ENCODE results near the gene MACROD2. TPM values are rescaled to one million over a fixed set of nuclear protein-coding genes. Genes with fewer than 3 reads are reported as not detected.

MACROD2 gene
- total RNA-seq, 1 experiment from 2014 or later: 3.7 TPM

DNA sequence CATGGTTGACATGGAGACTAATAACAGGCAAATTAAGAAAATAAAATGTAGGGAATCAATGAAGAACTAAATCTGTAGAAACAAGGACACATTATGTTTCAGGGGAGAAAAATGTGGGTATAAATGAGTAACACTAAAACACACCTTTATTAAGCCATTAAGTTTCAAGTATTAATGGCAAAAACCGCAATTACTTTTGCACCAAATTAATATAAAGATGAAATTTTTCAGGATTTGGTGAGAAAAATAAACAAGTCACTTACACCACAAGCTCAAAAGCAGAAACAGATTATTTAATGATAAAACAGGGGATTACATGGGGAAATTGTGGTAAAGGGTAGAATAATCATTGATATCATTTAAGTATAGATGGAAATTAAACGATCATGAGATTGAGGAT lies 1135.9 kb downstream of the MACROD2 start:
- TF ChIP-seq ELF1 (IDR thresholded peaks at IDR 0.05; ENCODE audit: borderline replicate concordance, low read depth): no peak
- TF ChIP-seq, protein P1, sequence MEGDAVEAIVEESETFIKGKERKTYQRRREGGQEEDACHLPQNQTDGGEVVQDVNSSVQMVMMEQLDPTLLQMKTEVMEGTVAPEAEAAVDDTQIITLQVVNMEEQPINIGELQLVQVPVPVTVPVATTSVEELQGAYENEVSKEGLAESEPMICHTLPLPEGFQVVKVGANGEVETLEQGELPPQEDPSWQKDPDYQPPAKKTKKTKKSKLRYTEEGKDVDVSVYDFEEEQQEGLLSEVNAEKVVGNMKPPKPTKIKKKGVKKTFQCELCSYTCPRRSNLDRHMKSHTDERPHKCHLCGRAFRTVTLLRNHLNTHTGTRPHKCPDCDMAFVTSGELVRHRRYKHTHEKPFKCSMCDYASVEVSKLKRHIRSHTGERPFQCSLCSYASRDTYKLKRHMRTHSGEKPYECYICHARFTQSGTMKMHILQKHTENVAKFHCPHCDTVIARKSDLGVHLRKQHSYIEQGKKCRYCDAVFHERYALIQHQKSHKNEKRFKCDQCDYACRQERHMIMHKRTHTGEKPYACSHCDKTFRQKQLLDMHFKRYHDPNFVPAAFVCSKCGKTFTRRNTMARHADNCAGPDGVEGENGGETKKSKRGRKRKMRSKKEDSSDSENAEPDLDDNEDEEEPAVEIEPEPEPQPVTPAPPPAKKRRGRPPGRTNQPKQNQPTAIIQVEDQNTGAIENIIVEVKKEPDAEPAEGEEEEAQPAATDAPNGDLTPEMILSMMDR (IDR thresholded peaks at IDR 0.05 in 2 of 3, conservative IDR thresholded peaks at IDR 0.05 in 1 of 3; ENCODE audit: borderline replicate concordance in 1 of 3, insufficient read depth in 1 of 3, low read depth in 2 of 3, low read length in 2 of 3): no peak
- no peak for TF ChIP-seq CBX3 (IDR thresholded peaks at IDR 0.05; ENCODE audit: low read depth)
- TF ChIP-seq YY1 (IDR thresholded peaks at IDR 0.05; ENCODE audit: extremely low read depth, insufficient replicate concordance, low read depth, low read length): no peak
- TF ChIP-seq FOSL1 (IDR thresholded peaks at IDR 0.05; ENCODE audit: low read depth): no peak
- TF ChIP-seq ZNF274 (IDR thresholded peaks at IDR 0.05; ENCODE audit: low read depth, low read length): no peak
- TF ChIP-seq, protein P2, sequence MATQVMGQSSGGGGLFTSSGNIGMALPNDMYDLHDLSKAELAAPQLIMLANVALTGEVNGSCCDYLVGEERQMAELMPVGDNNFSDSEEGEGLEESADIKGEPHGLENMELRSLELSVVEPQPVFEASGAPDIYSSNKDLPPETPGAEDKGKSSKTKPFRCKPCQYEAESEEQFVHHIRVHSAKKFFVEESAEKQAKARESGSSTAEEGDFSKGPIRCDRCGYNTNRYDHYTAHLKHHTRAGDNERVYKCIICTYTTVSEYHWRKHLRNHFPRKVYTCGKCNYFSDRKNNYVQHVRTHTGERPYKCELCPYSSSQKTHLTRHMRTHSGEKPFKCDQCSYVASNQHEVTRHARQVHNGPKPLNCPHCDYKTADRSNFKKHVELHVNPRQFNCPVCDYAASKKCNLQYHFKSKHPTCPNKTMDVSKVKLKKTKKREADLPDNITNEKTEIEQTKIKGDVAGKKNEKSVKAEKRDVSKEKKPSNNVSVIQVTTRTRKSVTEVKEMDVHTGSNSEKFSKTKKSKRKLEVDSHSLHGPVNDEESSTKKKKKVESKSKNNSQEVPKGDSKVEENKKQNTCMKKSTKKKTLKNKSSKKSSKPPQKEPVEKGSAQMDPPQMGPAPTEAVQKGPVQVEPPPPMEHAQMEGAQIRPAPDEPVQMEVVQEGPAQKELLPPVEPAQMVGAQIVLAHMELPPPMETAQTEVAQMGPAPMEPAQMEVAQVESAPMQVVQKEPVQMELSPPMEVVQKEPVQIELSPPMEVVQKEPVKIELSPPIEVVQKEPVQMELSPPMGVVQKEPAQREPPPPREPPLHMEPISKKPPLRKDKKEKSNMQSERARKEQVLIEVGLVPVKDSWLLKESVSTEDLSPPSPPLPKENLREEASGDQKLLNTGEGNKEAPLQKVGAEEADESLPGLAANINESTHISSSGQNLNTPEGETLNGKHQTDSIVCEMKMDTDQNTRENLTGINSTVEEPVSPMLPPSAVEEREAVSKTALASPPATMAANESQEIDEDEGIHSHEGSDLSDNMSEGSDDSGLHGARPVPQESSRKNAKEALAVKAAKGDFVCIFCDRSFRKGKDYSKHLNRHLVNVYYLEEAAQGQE (IDR thresholded peaks at IDR 0.05; ENCODE audit: low read depth): no peak
- no peak for TF ChIP-seq POLR2A (IDR thresholded peaks at IDR 0.05; ENCODE audit: borderline replicate concordance, extremely low read depth, insufficient read depth, insufficient read length)
- TF ChIP-seq SP1 (IDR thresholded peaks at IDR 0.05; ENCODE audit: low read depth): no peak
- no peak for TF ChIP-seq RAD21 (IDR thresholded peaks at IDR 0.05; ENCODE audit: low read depth)
- no peak overlapping the region for H3K4me2 ChIP-seq (ENCODE audit: low read length)
- ATAC-seq (no peak), DNase-seq (ENCODE audit: low read depth, low spot score) (no peak)
- H3K4me3 ChIP-seq (replicated peaks in 1 of 2; ENCODE audit: low read depth in 1 of 2, low read length in 2 of 2): no peak overlapping the region
- no peak overlapping the region for H3K27ac ChIP-seq (ENCODE audit: low read depth, low read length)
- H3K27me3 ChIP-seq (ENCODE audit: insufficient read depth, low read length): no peaks in the 10 kb centered on the region
- no peaks in the 10 kb centered on the region for H3K36me3 ChIP-seq (ENCODE audit: control insufficient read depth in 1 of 2, insufficient read depth in 2 of 2, low read length in 2 of 2)
- H3K79me2 ChIP-seq (ENCODE audit: insufficient read depth, low read length): no peaks in the 10 kb centered on the region
- H2AFZ ChIP-seq (ENCODE audit: low read depth, low read length, poor library complexity, severe bottlenecking): no peak overlapping the region
- POLR2A ChIA-PET: no interaction called here
- H3K4me1 ChIP-seq (ENCODE audit: control insufficient read depth in 1 of 2, insufficient read depth in 2 of 2, low read length in 2 of 2): no peaks in the 10 kb centered on the region
- H3K9me2 ChIP-seq (ENCODE audit: insufficient read depth): no peaks in the 10 kb centered on the region
- intact Hi-C loops (cut with micrococcal nuclease): no loop called here
- no TSS peak for BruUV-seq (replicated peaks)
- no peak overlapping the region for H3K9ac ChIP-seq (ENCODE audit: low read length)
- CTCF ChIA-PET: no interaction called here
- RAD21 ChIA-PET (ENCODE audit: low non-redundant PET in 1 of 2, low total read pairs in 2 of 2, uncharacterized antibody in 2 of 2, unreplicated experiment in 2 of 2): no interaction called here
- no peaks in the 10 kb centered on the region for H3K9me3 ChIP-seq (ENCODE audit: control insufficient read depth in 1 of 2, insufficient read depth in 1 of 2, low read depth in 1 of 2, low read length in 2 of 2)
- no peaks in the 10 kb centered on the region for H4K20me1 ChIP-seq (ENCODE audit: insufficient read depth)

All from HCT116 (cell line).